ENCODE data around the gene RHOXF1. TPM values are rescaled to one million over a fixed set of nuclear protein-coding genes. Genes with fewer than 3 reads are reported as not detected.

RHOXF1 gene
- total and polyA plus RNA-seq, 2 of the 8 experiments (the other 6 are each of a cell fraction or from before 2014, with no cell fraction given) = not detected

DNA sequence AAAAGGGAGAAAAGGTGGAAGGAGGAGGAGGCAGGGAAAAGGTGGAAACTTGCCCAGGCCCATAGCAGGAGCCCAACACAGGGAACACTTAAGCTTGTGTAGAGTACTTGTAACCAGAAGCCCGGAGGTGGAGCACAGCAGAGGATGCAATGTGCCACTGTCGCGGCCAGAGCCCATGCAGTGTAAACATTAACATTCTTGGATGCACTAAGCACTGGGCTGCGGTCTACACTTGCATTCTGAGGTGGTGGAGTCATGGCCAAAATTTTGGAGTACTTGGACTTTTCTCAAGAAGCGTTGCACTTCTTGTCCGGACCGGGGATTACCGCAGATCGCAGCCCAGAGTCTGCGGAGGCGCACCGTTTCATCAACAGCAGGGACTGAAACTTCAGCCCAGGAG lies 4.5 kb upstream of the RHOXF1 start:
- Histone ChIP-seq H3K79me2 (ENCODE audit: control insufficient read depth in 1 of 2, insufficient read depth in 2 of 2, low read length in 2 of 2) (no peaks in the 10 kb centered on the region), H3K23me2 (ENCODE audit: low read depth, low read length) (no peaks in the 10 kb centered on the region), H3K4me3 (ENCODE audit: extremely low read depth in 1 of 4, insufficient read depth in 2 of 4, low read depth in 3 of 4, low read length in 4 of 4) (no peak overlapping the region), H3K56ac (replicated peaks; ENCODE audit: insufficient read length, low read depth, low read length) (no peak overlapping the region), H3K23ac (ENCODE audit: insufficient read length) (no peak overlapping the region), H2BK5ac (ENCODE audit: low read depth, low read length) (no peak overlapping the region), H4K20me1 (replicated peaks in 1 of 2; ENCODE audit: control insufficient read depth in 1 of 2, insufficient read depth in 2 of 2, low read length in 2 of 2) (no peaks in the 10 kb centered on the region), H2BK20ac (ENCODE audit: low read length) (no peak overlapping the region), H3K79me1 (ENCODE audit: low read depth, low read length) (no peaks in the 10 kb centered on the region), H3K18ac (ENCODE audit: extremely low read depth, low read length) (no peak overlapping the region), H3K9ac (replicated peaks in 1 of 4; ENCODE audit: extremely low read depth in 1 of 4, low read depth in 3 of 4, low read length in 3 of 4) (no peak overlapping the region), H2AK5ac (ENCODE audit: low read depth, low read length) (no peak overlapping the region), H4K8ac (ENCODE audit: extremely low read depth, insufficient read depth, low read length) (no peak overlapping the region), H3K4me1 (replicated peaks in 1 of 4; ENCODE audit: control insufficient read depth in 3 of 4, insufficient read depth in 4 of 4, low read length in 3 of 4) (peaks cover 0 to 6% (median 1%) of the 10 kb centered on the region in 4 experiments; a peak in 2 of 7 replicates), H4K5ac (ENCODE audit: insufficient read length, low read depth, low read length) (no peak overlapping the region), H3K4ac (replicated peaks; ENCODE audit: insufficient read length, low read depth, low read length) (no peak overlapping the region), H2AFZ (ENCODE audit: low read length) (no peak overlapping the region), H4K91ac (replicated peaks; ENCODE audit: insufficient read length, low read length) (no peak overlapping the region), H2BK12ac (ENCODE audit: low read depth, low read length) (no peak overlapping the region), H3K27ac (ENCODE audit: low read depth, low read length) (no peak overlapping the region), H3K27me3 (replicated peaks in 1 of 4; ENCODE audit: control insufficient read depth in 3 of 4, extremely low read depth in 1 of 4, insufficient read depth in 3 of 4, low read length in 3 of 4) (no peaks in the 10 kb centered on the region), H3K4me2 (ENCODE audit: insufficient read depth in 1 of 2, low read depth in 2 of 2, low read length in 2 of 2) (no peak overlapping the region), H2BK120ac (replicated peaks; ENCODE audit: low read depth, low read length) (no peak overlapping the region), H3K9me3 (ENCODE audit: insufficient read depth in 2 of 2, low read depth in 1 of 2, low read length in 1 of 2) (no peaks in the 10 kb centered on the region), H3K36me3 (ENCODE audit: control insufficient read depth in 2 of 4, insufficient read depth in 4 of 4, low read length in 3 of 4) (no peaks in the 10 kb centered on the region), H2BK15ac (ENCODE audit: low read length) (no peak overlapping the region), H3K14ac (ENCODE audit: insufficient read length) (no peak overlapping the region)
- POLR2A ChIA-PET (ENCODE audit: partially characterized antibody) = no interaction called here
- no peak for FAIRE-seq
- CTCF ChIA-PET (ENCODE audit: partially characterized antibody) = no interaction called here
- no peak for TF ChIP-seq EGR1 (IDR thresholded peaks at IDR 0.05; ENCODE audit: borderline replicate concordance, low read depth, low read length)
- no peak for TF ChIP-seq ASH2L (IDR thresholded peaks at IDR 0.05; ENCODE audit: low read length)
- no peak for TF ChIP-seq EP300 (IDR thresholded peaks at IDR 0.05; ENCODE audit: borderline replicate concordance in 1 of 2, low read depth in 2 of 2, low read length in 2 of 2)
- no peak for TF ChIP-seq TAF1 (IDR thresholded peaks at IDR 0.05; ENCODE audit: low read depth, low read length)
- TF ChIP-seq CHD2 (IDR thresholded peaks at IDR 0.05; ENCODE audit: low read length) = no peak
- DNase-seq (ENCODE audit: low read depth in 1 of 2, low spot score in 2 of 2) = no peak
- WGBS, 2 experiments (ENCODE audit: extremely low coverage in 1 of 2, insufficient coverage in 1 of 2, insufficient read length in 1 of 2, insufficient replicate concordance in 2 of 2, low coverage in 1 of 2, low lambda C conversion rate in 2 of 2, missing lambda C conversion rate in 1 of 2) = 88% methylated on average over 7 of the region's 12 CpGs; no CpG with 5 or more reads in 1 of the 2 experiments
